HepG2 (cell line): Measurements from ENCODE around the gene TCF3. TPM values are rescaled to one million over a fixed set of nuclear protein-coding genes. Genes with fewer than 3 reads are reported as not detected.
A peak's percentile ranks its signal among the peaks of the same experiment; 100 is the strongest.

Experiments used
- KLF12 ChIP-seq: sonication (generic); formaldehyde crosslinking; IDR thresholded peaks from 2 replicates; pipeline ENCODE4 v1.4.0; 2020; ENCODE audit warnings: missing genetic modification reagents, borderline replicate concordance
- MEF2D ChIP-seq: sonication (generic); formaldehyde crosslinking; IDR thresholded peaks from 2 replicates; pipeline ENCODE4 v1.5.1; 2020; ENCODE audit warnings: mild to moderate bottlenecking, missing genetic modification reagents
- ZFP41 ChIP-seq: sonication (generic); formaldehyde crosslinking; IDR thresholded peaks from 2 replicates; pipeline ENCODE4 v1.4.0; 2020; ENCODE audit warnings: mild to moderate bottlenecking, missing genetic modification reagents, borderline replicate concordance
- ZFYVE20 ChIP-seq: sonication (generic); formaldehyde crosslinking; IDR thresholded peaks from 2 replicates; pipeline ENCODE4 v1.8.0; 2023; ENCODE audit warnings: low read depth, mild to moderate bottlenecking, moderate library complexity, missing genetic modification reagents, borderline replicate concordance
- ZKSCAN8 ChIP-seq: IDR thresholded peaks from 2 replicates; pipeline ENCODE4 v1.6.1; 2016; ENCODE audit warnings: borderline replicate concordance, missing genetic modification reagents, missing compliant biosample characterization
- ZNF12 ChIP-seq: sonication (generic); formaldehyde crosslinking; IDR thresholded peaks from 2 replicates; pipeline ENCODE4 v1.5.0; 2020; ENCODE audit warnings: missing genetic modification reagents
- ZNF350 ChIP-seq: sonication (generic); formaldehyde crosslinking; IDR thresholded peaks from 2 replicates; pipeline ENCODE4 v1.4.0; 2020; ENCODE audit warnings: mild to moderate bottlenecking, low read depth, missing genetic modification reagents, borderline replicate concordance
- ZNF75D ChIP-seq: sonication (generic); formaldehyde crosslinking; IDR thresholded peaks from 2 replicates; pipeline ENCODE4 v1.8.1; 2023; ENCODE audit warnings: missing genetic modification reagents, mild to moderate bottlenecking, borderline replicate concordance
- polyA plus RNA-seq, 8 experiments: library from polyadenylated mRNA; depleted of rRNA in 3 of 8; stranded (reverse) in 7 of 8; unstranded in 1 of 8; fragments of >200 nt; fragmentation: Illumina TruSeq in 4 of 8; extraction: Trizol in 4 of 8; gene quantifications; 2 replicates each; pipeline versions ENCODE4 v1.2.1 to v1.2.3, GENCODE V29; 2011 to 2016; ENCODE audit warnings: low read depth in 4 of 8, missing spikeins in 1 of 8, mixed read lengths in 1 of 8; ENCODE audit not compliant: insufficient read depth in 1 of 8
- total RNA-seq, 5 experiments: library from RNA; depleted of rRNA; stranded (reverse); fragments of >200 nt; fragmentation: Illumina TruSeq; extraction: Trizol; gene quantifications; 2 replicates each; pipeline ENCODE4 v1.2.3, GENCODE V29; 2016; ENCODE audit warnings: low read depth in 1 of 5
- TF ChIP-seq, protein P1 (sequence below): sonication (generic); formaldehyde crosslinking; IDR thresholded peaks from 2 replicates; pipeline ENCODE4 v1.4.0; 2020; ENCODE audit warnings: mild to moderate bottlenecking, missing genetic modification reagents
- TF ChIP-seq, protein P2 (sequence below): sonication (generic); formaldehyde crosslinking; IDR thresholded peaks from 2 replicates; pipeline ENCODE4 v1.4.0; 2020; ENCODE audit warnings: missing genetic modification reagents
- TF ChIP-seq, protein P3 (sequence below): sonication (generic); formaldehyde crosslinking; IDR thresholded peaks from 2 replicates; pipeline ENCODE4 v1.5.1; 2020; ENCODE audit warnings: missing genetic modification reagents, mild to moderate bottlenecking, borderline replicate concordance
- TF ChIP-seq, protein P4 (sequence below): sonication (generic); formaldehyde crosslinking; IDR thresholded peaks from one replicate; pipeline ENCODE4 v1.5.1; 2020; ENCODE audit warnings: mild to moderate bottlenecking, missing genetic modification reagents; ENCODE audit errors: not compliant biosample characterization

TCF3 gene
- total and polyA plus RNA-seq, 2 of the 13 experiments (the other 11 are each of a cell fraction or from before 2014, with no cell fraction given) = 51.4 to 53.2 TPM

DNA sequence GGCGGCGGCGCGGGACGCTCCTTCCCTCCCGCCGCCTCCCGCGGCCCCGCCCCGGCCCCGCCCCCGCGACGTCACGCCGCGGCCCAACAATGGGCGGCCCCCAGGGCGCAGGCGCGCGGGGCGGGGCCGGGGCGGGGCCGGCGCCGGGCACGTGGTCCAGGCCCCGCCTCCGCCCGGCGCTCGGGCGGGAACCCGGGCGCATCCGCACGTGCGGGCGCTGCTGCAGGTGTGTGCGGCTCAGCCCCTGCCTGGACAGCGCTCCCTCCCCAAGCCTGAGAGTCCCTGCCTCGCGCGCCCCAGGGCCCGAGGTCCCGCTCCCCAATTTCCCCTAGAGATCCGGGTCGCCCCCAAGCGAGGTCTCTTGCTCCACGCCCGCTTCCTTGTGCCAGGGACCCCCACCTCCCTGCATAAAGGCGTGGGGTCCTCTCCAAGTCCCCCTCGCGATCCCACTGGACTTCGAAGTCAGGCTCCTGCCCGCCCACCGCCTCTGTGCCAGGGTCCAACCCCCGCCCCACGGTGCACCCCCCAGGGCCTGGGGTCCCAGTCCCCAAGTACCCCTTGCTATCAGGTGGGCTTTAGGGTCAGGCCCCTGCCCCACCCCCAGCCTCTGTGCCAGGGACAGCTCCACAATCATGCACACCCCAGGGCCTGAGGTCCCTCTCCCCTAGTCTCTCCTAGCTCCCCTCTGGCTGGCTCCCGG lies 83.9 kb downstream of the TCF3 start, which contains the start of gene MEX3D (continued):
- TF ChIP-seq, protein P1, sequence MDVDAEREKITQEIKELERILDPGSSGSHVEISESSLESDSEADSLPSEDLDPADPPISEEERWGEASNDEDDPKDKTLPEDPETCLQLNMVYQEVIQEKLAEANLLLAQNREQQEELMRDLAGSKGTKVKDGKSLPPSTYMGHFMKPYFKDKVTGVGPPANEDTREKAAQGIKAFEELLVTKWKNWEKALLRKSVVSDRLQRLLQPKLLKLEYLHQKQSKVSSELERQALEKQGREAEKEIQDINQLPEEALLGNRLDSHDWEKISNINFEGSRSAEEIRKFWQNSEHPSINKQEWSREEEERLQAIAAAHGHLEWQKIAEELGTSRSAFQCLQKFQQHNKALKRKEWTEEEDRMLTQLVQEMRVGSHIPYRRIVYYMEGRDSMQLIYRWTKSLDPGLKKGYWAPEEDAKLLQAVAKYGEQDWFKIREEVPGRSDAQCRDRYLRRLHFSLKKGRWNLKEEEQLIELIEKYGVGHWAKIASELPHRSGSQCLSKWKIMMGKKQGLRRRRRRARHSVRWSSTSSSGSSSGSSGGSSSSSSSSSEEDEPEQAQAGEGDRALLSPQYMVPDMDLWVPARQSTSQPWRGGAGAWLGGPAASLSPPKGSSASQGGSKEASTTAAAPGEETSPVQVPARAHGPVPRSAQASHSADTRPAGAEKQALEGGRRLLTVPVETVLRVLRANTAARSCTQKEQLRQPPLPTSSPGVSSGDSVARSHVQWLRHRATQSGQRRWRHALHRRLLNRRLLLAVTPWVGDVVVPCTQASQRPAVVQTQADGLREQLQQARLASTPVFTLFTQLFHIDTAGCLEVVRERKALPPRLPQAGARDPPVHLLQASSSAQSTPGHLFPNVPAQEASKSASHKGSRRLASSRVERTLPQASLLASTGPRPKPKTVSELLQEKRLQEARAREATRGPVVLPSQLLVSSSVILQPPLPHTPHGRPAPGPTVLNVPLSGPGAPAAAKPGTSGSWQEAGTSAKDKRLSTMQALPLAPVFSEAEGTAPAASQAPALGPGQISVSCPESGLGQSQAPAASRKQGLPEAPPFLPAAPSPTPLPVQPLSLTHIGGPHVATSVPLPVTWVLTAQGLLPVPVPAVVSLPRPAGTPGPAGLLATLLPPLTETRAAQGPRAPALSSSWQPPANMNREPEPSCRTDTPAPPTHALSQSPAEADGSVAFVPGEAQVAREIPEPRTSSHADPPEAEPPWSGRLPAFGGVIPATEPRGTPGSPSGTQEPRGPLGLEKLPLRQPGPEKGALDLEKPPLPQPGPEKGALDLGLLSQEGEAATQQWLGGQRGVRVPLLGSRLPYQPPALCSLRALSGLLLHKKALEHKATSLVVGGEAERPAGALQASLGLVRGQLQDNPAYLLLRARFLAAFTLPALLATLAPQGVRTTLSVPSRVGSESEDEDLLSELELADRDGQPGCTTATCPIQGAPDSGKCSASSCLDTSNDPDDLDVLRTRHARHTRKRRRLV (CRISPR knock-in tag) = 0 out of 2 replicates have a peak, but pooled peaks have one; percentile 40
- TF ChIP-seq ZFYVE20 (CRISPR knock-in tag) (peak; percentile 65; the same call in 1 of the 2 replicates), MEF2D (CRISPR knock-in tag) (no peak), ZFP41 (peak; percentile 63; the same call in 1 of the 2 replicates), KLF12 (CRISPR knock-in tag) (peak; percentile 64), ZNF75D (CRISPR knock-in tag) (peak; percentile 78; the same call in 1 of the 2 replicates), ZKSCAN8 (CRISPR knock-in tag) (no peak), ZNF350 (CRISPR knock-in tag) (no peak), ZNF12 (peak; percentile 52; the same call in 1 of the 2 replicates)
- TF ChIP-seq, protein P2, sequence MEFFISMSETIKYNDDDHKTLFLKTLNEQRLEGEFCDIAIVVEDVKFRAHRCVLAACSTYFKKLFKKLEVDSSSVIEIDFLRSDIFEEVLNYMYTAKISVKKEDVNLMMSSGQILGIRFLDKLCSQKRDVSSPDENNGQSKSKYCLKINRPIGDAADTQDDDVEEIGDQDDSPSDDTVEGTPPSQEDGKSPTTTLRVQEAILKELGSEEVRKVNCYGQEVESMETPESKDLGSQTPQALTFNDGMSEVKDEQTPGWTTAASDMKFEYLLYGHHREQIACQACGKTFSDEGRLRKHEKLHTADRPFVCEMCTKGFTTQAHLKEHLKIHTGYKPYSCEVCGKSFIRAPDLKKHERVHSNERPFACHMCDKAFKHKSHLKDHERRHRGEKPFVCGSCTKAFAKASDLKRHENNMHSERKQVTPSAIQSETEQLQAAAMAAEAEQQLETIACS = peak; percentile 38; the same call in 1 of the 2 replicates
- TF ChIP-seq, protein P3, sequence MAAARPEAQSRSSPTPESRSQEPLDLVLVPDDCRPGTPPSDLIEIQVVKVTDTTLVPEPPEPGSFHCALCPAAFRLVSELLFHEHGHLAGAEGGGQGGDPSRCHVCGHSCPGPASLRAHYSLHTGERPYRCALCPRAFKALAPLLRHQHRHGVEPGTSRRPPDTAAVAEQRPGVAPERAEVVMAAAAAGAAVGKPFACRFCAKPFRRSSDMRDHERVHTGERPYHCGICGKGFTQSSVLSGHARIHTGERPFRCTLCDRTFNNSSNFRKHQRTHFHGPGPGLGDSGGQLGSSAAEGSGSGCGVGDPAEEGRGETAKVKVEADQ (CRISPR knock-in tag) = peak; percentile 48; the same call in 1 of the 2 replicates
- TF ChIP-seq, protein P4, sequence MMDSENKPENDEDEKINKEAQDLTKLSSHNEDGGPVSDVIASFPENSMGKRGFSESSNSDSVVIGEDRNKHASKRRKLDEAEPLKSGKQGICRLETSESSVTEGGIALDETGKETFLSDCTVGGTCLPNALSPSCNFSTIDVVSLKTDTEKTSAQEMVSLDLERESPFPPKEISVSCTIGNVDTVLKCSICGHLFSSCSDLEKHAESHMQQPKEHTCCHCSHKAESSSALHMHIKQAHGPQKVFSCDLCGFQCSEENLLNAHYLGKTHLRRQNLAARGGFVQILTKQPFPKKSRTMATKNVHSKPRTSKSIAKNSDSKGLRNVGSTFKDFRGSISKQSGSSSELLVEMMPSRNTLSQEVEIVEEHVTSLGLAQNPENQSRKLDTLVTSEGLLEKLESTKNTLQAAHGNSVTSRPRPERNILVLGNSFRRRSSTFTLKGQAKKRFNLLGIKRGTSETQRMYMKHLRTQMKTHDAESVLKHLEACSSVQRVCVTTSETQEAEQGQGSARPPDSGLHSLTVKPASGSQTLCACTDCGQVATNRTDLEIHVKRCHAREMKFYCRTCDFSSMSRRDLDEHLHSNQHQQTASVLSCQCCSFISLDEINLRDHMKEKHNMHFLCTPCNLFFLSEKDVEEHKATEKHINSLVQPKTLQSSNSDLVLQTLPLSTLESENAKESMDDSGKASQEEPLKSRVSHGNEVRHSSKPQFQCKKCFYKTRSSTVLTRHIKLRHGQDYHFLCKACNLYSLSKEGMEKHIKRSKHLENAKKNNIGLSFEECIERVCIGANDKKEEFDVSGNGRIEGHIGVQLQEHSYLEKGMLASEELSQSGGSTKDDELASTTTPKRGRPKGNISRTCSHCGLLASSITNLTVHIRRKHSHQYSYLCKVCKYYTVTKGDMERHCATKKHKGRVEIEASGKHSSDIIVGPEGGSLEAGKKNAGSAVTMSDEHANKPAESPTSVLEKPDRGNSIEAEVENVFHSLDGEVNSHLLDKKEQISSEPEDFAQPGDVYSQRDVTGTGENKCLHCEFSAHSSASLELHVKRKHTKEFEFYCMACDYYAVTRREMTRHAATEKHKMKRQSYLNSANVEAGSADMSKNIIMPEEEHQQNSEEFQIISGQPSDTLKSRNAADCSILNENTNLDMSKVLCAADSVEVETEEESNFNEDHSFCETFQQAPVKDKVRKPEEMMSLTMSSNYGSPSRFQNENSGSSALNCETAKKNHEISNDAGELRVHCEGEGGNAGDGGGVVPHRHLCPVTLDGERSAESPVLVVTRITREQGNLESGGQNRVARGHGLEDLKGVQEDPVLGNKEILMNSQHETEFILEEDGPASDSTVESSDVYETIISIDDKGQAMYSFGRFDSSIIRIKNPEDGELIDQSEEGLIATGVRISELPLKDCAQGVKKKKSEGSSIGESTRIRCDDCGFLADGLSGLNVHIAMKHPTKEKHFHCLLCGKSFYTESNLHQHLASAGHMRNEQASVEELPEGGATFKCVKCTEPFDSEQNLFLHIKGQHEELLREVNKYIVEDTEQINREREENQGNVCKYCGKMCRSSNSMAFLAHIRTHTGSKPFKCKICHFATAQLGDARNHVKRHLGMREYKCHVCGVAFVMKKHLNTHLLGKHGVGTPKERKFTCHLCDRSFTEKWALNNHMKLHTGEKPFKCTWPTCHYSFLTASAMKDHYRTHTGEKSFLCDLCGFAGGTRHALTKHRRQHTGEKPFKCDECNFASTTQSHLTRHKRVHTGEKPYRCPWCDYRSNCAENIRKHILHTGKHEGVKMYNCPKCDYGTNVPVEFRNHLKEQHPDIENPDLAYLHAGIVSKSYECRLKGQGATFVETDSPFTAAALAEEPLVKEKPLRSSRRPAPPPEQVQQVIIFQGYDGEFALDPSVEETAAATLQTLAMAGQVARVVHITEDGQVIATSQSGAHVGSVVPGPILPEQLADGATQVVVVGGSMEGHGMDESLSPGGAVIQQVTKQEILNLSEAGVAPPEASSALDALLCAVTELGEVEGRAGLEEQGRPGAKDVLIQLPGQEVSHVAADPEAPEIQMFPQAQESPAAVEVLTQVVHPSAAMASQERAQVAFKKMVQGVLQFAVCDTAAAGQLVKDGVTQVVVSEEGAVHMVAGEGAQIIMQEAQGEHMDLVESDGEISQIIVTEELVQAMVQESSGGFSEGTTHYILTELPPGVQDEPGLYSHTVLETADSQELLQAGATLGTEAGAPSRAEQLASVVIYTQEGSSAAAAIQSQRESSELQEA = no peak
